DOHH2 (cell line): Measurements from ENCODE around the gene F8.

Experiments
- CTCF ChIP-seq: fragments of 200-600 bp; sonication (generic); IDR thresholded peaks from one replicate; pipeline ENCODE4 v1.5.1; 2014; ENCODE audit warnings: antibody characterized with exemption, mild to moderate bottlenecking, low read depth, low read length; ENCODE audit not compliant: poor library complexity, severe bottlenecking
- EZH2phosphoT487 ChIP-seq: fragments of 200-600 bp; sonication (generic); IDR thresholded peaks from 2 replicates; pipeline ENCODE4 v1.6.1; 2017; ENCODE audit warnings: borderline replicate concordance, mild to moderate bottlenecking, antibody characterized with exemption, low read length, moderate library complexity, mixed read lengths

GRCh38 chrX:155069414-155069813 is 46.9 kb upstream of the F8 start:
- no peak for TF ChIP-seq CTCF
- no peak for TF ChIP-seq EZH2phosphoT487
